ENCODE measurements around the gene LATS1.

DNA sequence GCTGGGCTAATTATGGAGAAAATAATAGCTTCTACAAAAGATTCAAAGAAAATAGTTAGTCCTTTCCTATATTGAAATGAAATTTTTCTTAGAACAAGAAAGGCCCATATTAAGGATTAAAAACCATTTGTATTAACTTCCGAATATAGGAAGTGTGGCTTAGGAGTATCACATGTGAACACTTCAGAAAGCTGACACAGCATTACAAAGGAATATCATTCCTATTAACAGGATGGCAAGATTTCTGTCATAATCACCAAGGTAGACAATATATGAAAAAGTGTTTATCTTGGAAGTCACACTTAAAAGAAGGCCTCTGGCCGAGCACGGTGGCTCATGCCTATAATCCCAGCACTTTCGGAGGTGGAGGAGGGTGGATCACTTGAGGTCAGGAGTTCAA lies 5.4 kb upstream of the LATS1 start:
- no peak for TF ChIP-seq ZNF274 (IDR thresholded peaks at IDR 0.05; ENCODE audit: borderline replicate concordance, extremely low read depth, low read length)
- TF ChIP-seq MAFK (IDR thresholded peaks at IDR 0.05; ENCODE audit: low read depth, low read length): no peak
- TF ChIP-seq, protein P1, sequence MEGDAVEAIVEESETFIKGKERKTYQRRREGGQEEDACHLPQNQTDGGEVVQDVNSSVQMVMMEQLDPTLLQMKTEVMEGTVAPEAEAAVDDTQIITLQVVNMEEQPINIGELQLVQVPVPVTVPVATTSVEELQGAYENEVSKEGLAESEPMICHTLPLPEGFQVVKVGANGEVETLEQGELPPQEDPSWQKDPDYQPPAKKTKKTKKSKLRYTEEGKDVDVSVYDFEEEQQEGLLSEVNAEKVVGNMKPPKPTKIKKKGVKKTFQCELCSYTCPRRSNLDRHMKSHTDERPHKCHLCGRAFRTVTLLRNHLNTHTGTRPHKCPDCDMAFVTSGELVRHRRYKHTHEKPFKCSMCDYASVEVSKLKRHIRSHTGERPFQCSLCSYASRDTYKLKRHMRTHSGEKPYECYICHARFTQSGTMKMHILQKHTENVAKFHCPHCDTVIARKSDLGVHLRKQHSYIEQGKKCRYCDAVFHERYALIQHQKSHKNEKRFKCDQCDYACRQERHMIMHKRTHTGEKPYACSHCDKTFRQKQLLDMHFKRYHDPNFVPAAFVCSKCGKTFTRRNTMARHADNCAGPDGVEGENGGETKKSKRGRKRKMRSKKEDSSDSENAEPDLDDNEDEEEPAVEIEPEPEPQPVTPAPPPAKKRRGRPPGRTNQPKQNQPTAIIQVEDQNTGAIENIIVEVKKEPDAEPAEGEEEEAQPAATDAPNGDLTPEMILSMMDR (IDR thresholded peaks at IDR 0.05; ENCODE audit: control extremely low read depth in 1 of 3, insufficient read depth in 1 of 3, low read depth in 1 of 3, low read length in 3 of 3): no peak
- TF ChIP-seq KDM1A (IDR thresholded peaks at IDR 0.05; ENCODE audit: borderline replicate concordance, low read length): no peak

Data from H1 (cell line).